ENCODE data around the gene TECTB. TPM values are rescaled to one million over a fixed set of nuclear protein-coding genes. Genes with fewer than 3 reads are reported as not detected.

TECTB gene
- total RNA-seq, 2 donors from 2014 or later: not detected

- H3K9ac ChIP-seq (ENCODE audit: extremely low read depth, low read length, poor library complexity, severe bottlenecking): no peak overlapping the region
- H3K4me1 ChIP-seq (ENCODE audit: control insufficient read depth, insufficient read depth, low read length): no peaks in the 10 kb centered on the region
- Mint-ChIP-seq H3K27ac (no peak overlapping the region), H3K4me1 (peaks cover 3% of the 10 kb centered on the region), H3K4me3 (no peak overlapping the region), H3K9me3 (peaks cover 3% of the 10 kb centered on the region), H3K27me3 (ENCODE audit: insufficient read depth) (peaks cover 2% of the 10 kb centered on the region), H3K36me3 (ENCODE audit: low read depth) (no peaks in the 10 kb centered on the region)
- H3K4me3 ChIP-seq (ENCODE audit: low read length): no peak overlapping the region
- WGBS, 2 experiments (ENCODE audit: insufficient coverage in 1 of 2, insufficient read length in 1 of 2): 88 to 89% methylated on average over 3 to 6 of the region's 6 CpGs
- H3K27me3 ChIP-seq (ENCODE audit: control insufficient read depth, insufficient read depth, low read length, poor library complexity, severe bottlenecking): no peaks in the 10 kb centered on the region
- no peak overlapping the region for H3K27ac ChIP-seq (ENCODE audit: low read depth, low read length)
- H3K36me3 ChIP-seq (ENCODE audit: control insufficient read depth, insufficient read depth, low read length): no peaks in the 10 kb centered on the region
- no peak for DNase-seq
- no peak for TF ChIP-seq CTCF (conservative IDR thresholded peaks at IDR 0.05)
- H3K9me3 ChIP-seq (ENCODE audit: control insufficient read depth, low read length): peaks cover 7% of the 10 kb centered on the region
These were observed 20.7 kb upstream of the TECTB start for GRCh38 chr10:112262546-112262945.

- H3K27ac ChIP-seq (ENCODE audit: low read depth, low read length): no peak overlapping the region
- H3K9me3 ChIP-seq (ENCODE audit: control insufficient read depth, low read length): peaks cover 7% of the 10 kb centered on the region
- H3K4me3 ChIP-seq (ENCODE audit: low read length): no peak overlapping the region
- 80% methylated on average over 2 of the region's 2 CpGs; no CpG with 5 or more reads in 1 of the 2 experiments for WGBS, 2 experiments (ENCODE audit: insufficient coverage in 1 of 2, insufficient read length in 1 of 2)
- no peak for DNase-seq
- H3K9ac ChIP-seq (ENCODE audit: extremely low read depth, low read length, poor library complexity, severe bottlenecking): no peak overlapping the region
- no peak overlapping the region for H3K27ac Mint-ChIP-seq
- H3K4me1 ChIP-seq (ENCODE audit: control insufficient read depth, insufficient read depth, low read length): no peaks in the 10 kb centered on the region
- no peak for TF ChIP-seq CTCF (conservative IDR thresholded peaks at IDR 0.05)
- H3K4me3 Mint-ChIP-seq: no peak overlapping the region
- H3K36me3 ChIP-seq (ENCODE audit: control insufficient read depth, insufficient read depth, low read length): no peaks in the 10 kb centered on the region
- peaks cover 3% of the 10 kb centered on the region for H3K9me3 Mint-ChIP-seq
- H3K4me1 Mint-ChIP-seq: no peaks in the 10 kb centered on the region
- no peaks in the 10 kb centered on the region for H3K36me3 Mint-ChIP-seq (ENCODE audit: low read depth)
- no peaks in the 10 kb centered on the region for H3K27me3 ChIP-seq (ENCODE audit: control insufficient read depth, insufficient read depth, low read length, poor library complexity, severe bottlenecking)
- H3K27me3 Mint-ChIP-seq (ENCODE audit: insufficient read depth): peaks cover 2% of the 10 kb centered on the region
These were observed 17.5 kb upstream of the TECTB start for GRCh38 chr10:112265745-112266144.

- H3K27ac ChIP-seq (ENCODE audit: low read depth, low read length): no peak overlapping the region
- H3K4me1 Mint-ChIP-seq: no peaks in the 10 kb centered on the region
- peaks cover 7% of the 10 kb centered on the region for H3K9me3 ChIP-seq (ENCODE audit: control insufficient read depth, low read length)
- no peak for DNase-seq
- H3K27ac Mint-ChIP-seq: no peak overlapping the region
- no peak overlapping the region for H3K9ac ChIP-seq (ENCODE audit: extremely low read depth, low read length, poor library complexity, severe bottlenecking)
- no peaks in the 10 kb centered on the region for H3K27me3 ChIP-seq (ENCODE audit: control insufficient read depth, insufficient read depth, low read length, poor library complexity, severe bottlenecking)
- no peak overlapping the region for H3K4me3 Mint-ChIP-seq
- H3K9me3 Mint-ChIP-seq: peaks cover 3% of the 10 kb centered on the region
- no peaks in the 10 kb centered on the region for H3K36me3 Mint-ChIP-seq (ENCODE audit: low read depth)
- H3K27me3 Mint-ChIP-seq (ENCODE audit: insufficient read depth): no peaks in the 10 kb centered on the region
- H3K4me3 ChIP-seq (ENCODE audit: low read length): no peak overlapping the region
- no peaks in the 10 kb centered on the region for H3K36me3 ChIP-seq (ENCODE audit: control insufficient read depth, insufficient read depth, low read length)
- H3K4me1 ChIP-seq (ENCODE audit: control insufficient read depth, insufficient read depth, low read length): no peaks in the 10 kb centered on the region
- TF ChIP-seq CTCF (conservative IDR thresholded peaks at IDR 0.05): no peak
These were observed 13.9 kb upstream of the TECTB start for GRCh38 chr10:112269266-112269665.

Measured in endodermal cell (in vitro differentiated cells).